H1 (cell line): Measurements from ENCODE around the gene CREB3.

Source experiments
- ATF2 ChIP-seq: IDR thresholded peaks from 2 replicates; pipeline ENCODE4 v1.6.1; 2012; ENCODE audit warnings: low read length, inconsistent platforms
- CTCF ChIP-seq, 3 experiments: IDR thresholded peaks; 1 replicate in 2 of 3; 2 replicates in 1 of 3; pipeline versions ENCODE4 v1.5.1 to v1.6.1; 2011; ENCODE audit warnings: low read length in 3 of 3, mild to moderate bottlenecking in 3 of 3, inconsistent platforms in 2 of 3, low read depth in 1 of 3, moderate library complexity in 1 of 3; ENCODE audit not compliant: insufficient read depth in 1 of 3; ENCODE audit errors: control extremely low read depth in 1 of 3
- EZH2 ChIP-seq: fragments of 200-600 bp; sonication (generic); IDR thresholded peaks from 2 replicates; pipeline ENCODE4 v1.7.1; 2012; ENCODE audit warnings: low read depth, mild to moderate bottlenecking, moderate library complexity, low read length, inconsistent platforms; ENCODE audit not compliant: severe bottlenecking
- HDAC6 ChIP-seq: IDR thresholded peaks from one replicate; pipeline ENCODE4 v1.7.1; 2012; ENCODE audit warnings: low read depth, mild to moderate bottlenecking, inconsistent platforms, low read length, moderate library complexity
- KDM1A ChIP-seq: fragments of 200-600, 300-600 bp; sonication (generic); IDR thresholded peaks from 2 replicates; pipeline ENCODE4 v1.7.1; 2016; ENCODE audit warnings: mild to moderate bottlenecking, low read length, borderline replicate concordance
- MAFK ChIP-seq: IDR thresholded peaks from 2 replicates; pipeline ENCODE4 v1.6.1; 2012; ENCODE audit warnings: low read depth, mild to moderate bottlenecking, improper control_type of control experiment, low read length
- SIN3A ChIP-seq, 2 experiments: IDR thresholded peaks in 1 of 2; conservative IDR thresholded peaks in 1 of 2; 2 replicates each; pipeline ENCODE4 v1.6.1; 2011 to 2012; ENCODE audit warnings: low read length in 2 of 2, improper control_type of control experiment in 1 of 2, low read depth in 1 of 2, mild to moderate bottlenecking in 1 of 2
- SP1 ChIP-seq: IDR thresholded peaks from 2 replicates; pipeline ENCODE4 v1.6.1; 2011; ENCODE audit warnings: low read depth, low read length
- TBP ChIP-seq: IDR thresholded peaks from 2 replicates; pipeline ENCODE4 v1.6.1; 2011; ENCODE audit warnings: low read depth, low read length, improper control_type of control experiment
- YY1 ChIP-seq: IDR thresholded peaks from 2 replicates; pipeline ENCODE4 v1.6.1; 2011; ENCODE audit warnings: low read depth, mild to moderate bottlenecking, low read length

GRCh38 chr9:35734096-35734495, 1.6 kb downstream of the CREB3 start:
- TF ChIP-seq TBP (no peak), SIN3A (conservative IDR thresholded peaks at IDR 0.05 in 1 of 2, IDR thresholded peaks at IDR 0.05 in 1 of 2; ENCODE audit: low read depth in 1 of 2, low read length in 2 of 2) (no peak), CTCF (IDR thresholded peaks at IDR 0.05; ENCODE audit: control extremely low read depth in 1 of 3, insufficient read depth in 1 of 3, low read depth in 1 of 3, low read length in 3 of 3) (no peak), HDAC6 (no peak), ATF2 (no peak), YY1 (no peak), MAFK (no peak), SP1 (no peak), KDM1A (no peak), EZH2 (no peak)
